NB4 (cell line): ENCODE results near the gene LCN2.

Experiments used
- CTCF ChIP-seq: IDR thresholded peaks from one replicate; pipeline ENCODE4 v1.5.1; 2012; ENCODE audit warnings: low read depth, low read length
- MAX ChIP-seq: IDR thresholded peaks from 2 replicates; pipeline ENCODE4 v1.6.1; 2011; ENCODE audit warnings: low read depth, low read length
- POLR2A ChIP-seq: IDR thresholded peaks from 2 replicates; pipeline ENCODE4 v1.6.1; 2011; ENCODE audit warnings: mild to moderate bottlenecking; ENCODE audit not compliant: insufficient read length; ENCODE audit errors: extremely low read depth

- no peak for TF ChIP-seq CTCF
- no peak for TF ChIP-seq POLR2A
- no peak for TF ChIP-seq MAX
Measured at GRCh38 chr9:128120061-128120740, 29.1 kb upstream of the LCN2 start.
